ENCODE data around the gene ANKRD66. TPM values are rescaled to one million over a fixed set of nuclear protein-coding genes. Genes with fewer than 3 reads are reported as not detected.

Gene ANKRD66
- total RNA-seq, 1 donor from 2014 or later = not detected

DNA sequence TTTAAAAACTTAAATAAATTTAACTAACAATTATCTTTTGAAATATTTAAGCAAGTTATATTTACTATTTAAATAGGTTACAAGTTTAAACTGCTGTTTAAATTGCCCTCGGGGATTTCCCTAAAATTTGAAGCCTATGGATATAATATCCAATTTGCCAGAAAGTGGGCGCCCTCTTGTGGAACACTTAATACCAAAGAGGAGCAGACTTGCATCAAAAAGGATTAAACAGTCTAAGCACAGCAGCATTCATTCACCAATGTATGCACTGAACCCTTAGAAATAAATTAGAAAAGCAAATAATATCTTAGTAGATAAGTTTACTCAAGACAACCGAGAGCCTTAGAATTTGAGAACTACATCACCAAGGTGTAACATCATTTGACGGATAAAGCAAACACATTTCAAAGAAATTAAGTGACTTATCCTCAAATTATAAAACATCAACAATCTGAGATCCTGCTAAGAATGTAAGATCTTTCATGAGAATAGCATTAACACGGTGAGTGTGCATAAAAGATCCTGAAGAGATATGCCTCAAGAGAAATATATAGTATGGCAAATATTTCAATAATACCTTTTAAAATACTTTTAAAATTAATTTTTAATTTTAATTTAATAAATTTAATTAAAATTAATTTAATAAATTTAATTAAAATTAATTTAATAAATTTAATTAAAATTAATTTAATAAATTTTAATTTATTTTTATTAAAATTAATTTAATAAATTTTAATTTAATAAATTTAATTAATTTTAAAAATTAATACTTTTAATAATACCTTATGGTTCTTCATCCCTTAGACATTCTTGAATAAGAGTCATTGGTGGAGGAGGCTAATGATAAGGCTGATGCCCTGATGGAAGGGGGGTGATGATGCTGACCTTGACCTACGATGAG lies 35.0 kb downstream of the ANKRD66 start:
- no peak overlapping the region for H3K4me3 Mint-ChIP-seq (ENCODE audit: unreplicated experiment)
- TF ChIP-seq, protein P1, sequence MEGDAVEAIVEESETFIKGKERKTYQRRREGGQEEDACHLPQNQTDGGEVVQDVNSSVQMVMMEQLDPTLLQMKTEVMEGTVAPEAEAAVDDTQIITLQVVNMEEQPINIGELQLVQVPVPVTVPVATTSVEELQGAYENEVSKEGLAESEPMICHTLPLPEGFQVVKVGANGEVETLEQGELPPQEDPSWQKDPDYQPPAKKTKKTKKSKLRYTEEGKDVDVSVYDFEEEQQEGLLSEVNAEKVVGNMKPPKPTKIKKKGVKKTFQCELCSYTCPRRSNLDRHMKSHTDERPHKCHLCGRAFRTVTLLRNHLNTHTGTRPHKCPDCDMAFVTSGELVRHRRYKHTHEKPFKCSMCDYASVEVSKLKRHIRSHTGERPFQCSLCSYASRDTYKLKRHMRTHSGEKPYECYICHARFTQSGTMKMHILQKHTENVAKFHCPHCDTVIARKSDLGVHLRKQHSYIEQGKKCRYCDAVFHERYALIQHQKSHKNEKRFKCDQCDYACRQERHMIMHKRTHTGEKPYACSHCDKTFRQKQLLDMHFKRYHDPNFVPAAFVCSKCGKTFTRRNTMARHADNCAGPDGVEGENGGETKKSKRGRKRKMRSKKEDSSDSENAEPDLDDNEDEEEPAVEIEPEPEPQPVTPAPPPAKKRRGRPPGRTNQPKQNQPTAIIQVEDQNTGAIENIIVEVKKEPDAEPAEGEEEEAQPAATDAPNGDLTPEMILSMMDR (IDR thresholded peaks at IDR 0.05) = peak; percentile 92
- no peaks in the 10 kb centered on the region for H3K36me3 Mint-ChIP-seq (ENCODE audit: low read depth)
- H3K27me3 Mint-ChIP-seq (ENCODE audit: low read depth) = peaks cover 10% of the 10 kb centered on the region
- no peak overlapping the region for H3K27ac Mint-ChIP-seq (ENCODE audit: unreplicated experiment)
- peaks cover 2% of the 10 kb centered on the region for H3K9me3 Mint-ChIP-seq (ENCODE audit: low read depth)
- DNase-seq (ENCODE audit: low spot score) = no peak
- H3K4me1 Mint-ChIP-seq (ENCODE audit: low read depth) = no peaks in the 10 kb centered on the region

DNA sequence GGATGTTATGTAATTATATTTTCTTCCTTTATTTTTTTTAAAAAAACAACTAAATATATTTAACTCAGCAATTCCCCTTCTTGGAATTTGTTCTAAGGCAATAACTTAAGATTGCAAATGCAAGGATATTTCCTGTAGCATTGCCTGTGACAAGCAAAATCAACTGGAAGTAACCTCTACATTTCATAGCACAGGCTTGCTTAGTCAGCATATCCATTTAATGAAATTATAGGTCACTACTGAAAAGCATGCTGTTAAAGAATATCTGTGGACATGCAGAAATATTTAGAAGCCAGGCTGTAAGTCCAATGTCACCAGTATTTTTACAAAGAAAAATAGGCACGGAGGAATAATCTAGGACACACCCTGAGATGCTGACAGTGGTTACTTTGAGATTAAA lies 37.8 kb downstream of the ANKRD66 start:
- H3K9me3 Mint-ChIP-seq (ENCODE audit: low read depth) = peaks cover 2% of the 10 kb centered on the region
- H3K27ac Mint-ChIP-seq (ENCODE audit: unreplicated experiment) = no peak overlapping the region
- TF ChIP-seq, protein P1 (IDR thresholded peaks at IDR 0.05) = no peak
- H3K27me3 Mint-ChIP-seq (ENCODE audit: low read depth) = peaks cover 10% of the 10 kb centered on the region
- no peak for DNase-seq (ENCODE audit: low spot score)
- no peaks in the 10 kb centered on the region for H3K4me1 Mint-ChIP-seq (ENCODE audit: low read depth)
- H3K4me3 Mint-ChIP-seq (ENCODE audit: unreplicated experiment) = no peak overlapping the region
- H3K36me3 Mint-ChIP-seq (ENCODE audit: low read depth) = no peaks in the 10 kb centered on the region

- DNase-seq (ENCODE audit: low spot score) = no peak
- no peak overlapping the region for H3K27ac Mint-ChIP-seq (ENCODE audit: unreplicated experiment)
- no peak overlapping the region for H3K4me3 Mint-ChIP-seq (ENCODE audit: unreplicated experiment)
- H3K9me3 Mint-ChIP-seq (ENCODE audit: low read depth) = peaks cover 2% of the 10 kb centered on the region
- peaks cover 7% of the 10 kb centered on the region for H3K27me3 Mint-ChIP-seq (ENCODE audit: low read depth)
- H3K4me1 Mint-ChIP-seq (ENCODE audit: low read depth) = no peaks in the 10 kb centered on the region
- no peaks in the 10 kb centered on the region for H3K36me3 Mint-ChIP-seq (ENCODE audit: low read depth)
- TF ChIP-seq, protein P1 (IDR thresholded peaks at IDR 0.05) = no peak
Measured at GRCh38 chr6:46787871-46788540, 41.3 kb downstream of the ANKRD66 start.

DNA sequence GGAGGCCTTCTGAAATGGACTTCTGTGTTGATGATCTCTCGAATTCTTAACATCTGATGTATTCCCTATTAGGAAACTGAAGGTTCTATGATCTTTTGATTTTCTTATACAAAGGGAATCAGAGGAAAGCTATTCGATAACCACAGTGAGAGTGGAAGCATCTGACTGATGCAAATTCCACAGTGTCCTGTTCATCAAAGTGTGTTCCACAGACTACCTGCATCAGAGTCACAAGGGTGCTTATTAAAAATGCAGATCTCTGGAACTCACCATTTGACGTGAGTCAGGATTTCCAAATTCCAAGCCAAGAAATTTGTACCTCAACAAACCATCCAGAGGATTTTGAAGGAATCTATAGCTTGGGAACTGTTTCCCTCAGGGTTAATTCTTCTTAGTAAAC lies 42.1 kb downstream of the ANKRD66 start:
- no peak for DNase-seq (ENCODE audit: low spot score)
- Mint-ChIP-seq H3K9me3 (ENCODE audit: low read depth) (peaks cover 2% of the 10 kb centered on the region), H3K27ac (ENCODE audit: unreplicated experiment) (no peak overlapping the region), H3K27me3 (ENCODE audit: low read depth) (peaks cover 7% of the 10 kb centered on the region), H3K36me3 (ENCODE audit: low read depth) (no peaks in the 10 kb centered on the region), H3K4me3 (ENCODE audit: unreplicated experiment) (no peak overlapping the region), H3K4me1 (ENCODE audit: low read depth) (no peaks in the 10 kb centered on the region)
- TF ChIP-seq, protein P1 (IDR thresholded peaks at IDR 0.05) = no peak
